ENCODE data around the gene E4F1.
"Not testable (repeated sequence)": the region's sequence is repeated elsewhere in the genome, so short reads cannot be mapped to it uniquely, and the experiment has no call there.

The E4F1 gene

DNA sequence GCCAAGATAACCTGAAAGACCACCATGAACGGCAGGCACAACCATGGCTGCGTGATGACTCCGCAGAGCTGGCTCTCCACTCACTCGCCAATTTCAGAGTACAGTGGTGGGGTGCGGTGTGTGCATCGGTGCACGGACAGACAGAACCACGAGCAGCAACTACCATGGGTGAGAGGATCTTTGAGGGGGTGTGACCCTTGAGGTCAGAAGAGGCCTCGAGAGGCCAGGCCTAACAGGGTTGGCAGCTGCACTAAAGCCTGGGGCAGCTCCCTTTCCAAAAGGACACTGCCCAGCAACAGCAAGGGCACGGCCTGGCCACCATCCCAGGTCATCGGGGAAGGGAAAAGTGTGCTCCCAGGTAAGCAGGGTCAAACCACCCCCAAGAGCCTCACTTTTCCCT lies 29.9 kb downstream of the E4F1 start:
- DNase-seq: no peak
- Histone ChIP-seq H3K79me2 (ENCODE audit: insufficient read depth, low read length) (peaks cover 21% of the 10 kb centered on the region), H3K9me3 (ENCODE audit: insufficient read depth, low read length, severe bottlenecking) (no peaks in the 10 kb centered on the region), H3K36me3 (ENCODE audit: insufficient read depth, low read length) (peaks cover 81% of the 10 kb centered on the region), H3K4me1 (ENCODE audit: insufficient read depth, low read length) (no peaks in the 10 kb centered on the region), H4K20me1 (ENCODE audit: insufficient read depth, low read length) (peaks cover 37% of the 10 kb centered on the region), H2AFZ (ENCODE audit: low read depth, low read length) (no peak overlapping the region), H3K27ac (ENCODE audit: low read length) (no peak overlapping the region), H3K9ac (ENCODE audit: low read depth, low read length) (no peak overlapping the region), H3K27me3 (ENCODE audit: insufficient read depth, low read length, poor library complexity) (no peaks in the 10 kb centered on the region), H3K4me2 (ENCODE audit: insufficient read depth, low read length) (no peak overlapping the region), H3K4me3 (ENCODE audit: low read depth in 1 of 2, low read length in 2 of 2) (no peak overlapping the region)
- TF ChIP-seq, protein P1, sequence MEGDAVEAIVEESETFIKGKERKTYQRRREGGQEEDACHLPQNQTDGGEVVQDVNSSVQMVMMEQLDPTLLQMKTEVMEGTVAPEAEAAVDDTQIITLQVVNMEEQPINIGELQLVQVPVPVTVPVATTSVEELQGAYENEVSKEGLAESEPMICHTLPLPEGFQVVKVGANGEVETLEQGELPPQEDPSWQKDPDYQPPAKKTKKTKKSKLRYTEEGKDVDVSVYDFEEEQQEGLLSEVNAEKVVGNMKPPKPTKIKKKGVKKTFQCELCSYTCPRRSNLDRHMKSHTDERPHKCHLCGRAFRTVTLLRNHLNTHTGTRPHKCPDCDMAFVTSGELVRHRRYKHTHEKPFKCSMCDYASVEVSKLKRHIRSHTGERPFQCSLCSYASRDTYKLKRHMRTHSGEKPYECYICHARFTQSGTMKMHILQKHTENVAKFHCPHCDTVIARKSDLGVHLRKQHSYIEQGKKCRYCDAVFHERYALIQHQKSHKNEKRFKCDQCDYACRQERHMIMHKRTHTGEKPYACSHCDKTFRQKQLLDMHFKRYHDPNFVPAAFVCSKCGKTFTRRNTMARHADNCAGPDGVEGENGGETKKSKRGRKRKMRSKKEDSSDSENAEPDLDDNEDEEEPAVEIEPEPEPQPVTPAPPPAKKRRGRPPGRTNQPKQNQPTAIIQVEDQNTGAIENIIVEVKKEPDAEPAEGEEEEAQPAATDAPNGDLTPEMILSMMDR (IDR thresholded peaks at IDR 0.05; ENCODE audit: borderline replicate concordance, extremely low read depth, low read length, poor library complexity, severe bottlenecking): no peak
- TF ChIP-seq EZH2 (IDR thresholded peaks at IDR 0.05; ENCODE audit: borderline replicate concordance, low read depth, low read length, severe bottlenecking): no peak
- no peak for ATAC-seq (ENCODE audit: insufficient read depth, low read depth)

DNA sequence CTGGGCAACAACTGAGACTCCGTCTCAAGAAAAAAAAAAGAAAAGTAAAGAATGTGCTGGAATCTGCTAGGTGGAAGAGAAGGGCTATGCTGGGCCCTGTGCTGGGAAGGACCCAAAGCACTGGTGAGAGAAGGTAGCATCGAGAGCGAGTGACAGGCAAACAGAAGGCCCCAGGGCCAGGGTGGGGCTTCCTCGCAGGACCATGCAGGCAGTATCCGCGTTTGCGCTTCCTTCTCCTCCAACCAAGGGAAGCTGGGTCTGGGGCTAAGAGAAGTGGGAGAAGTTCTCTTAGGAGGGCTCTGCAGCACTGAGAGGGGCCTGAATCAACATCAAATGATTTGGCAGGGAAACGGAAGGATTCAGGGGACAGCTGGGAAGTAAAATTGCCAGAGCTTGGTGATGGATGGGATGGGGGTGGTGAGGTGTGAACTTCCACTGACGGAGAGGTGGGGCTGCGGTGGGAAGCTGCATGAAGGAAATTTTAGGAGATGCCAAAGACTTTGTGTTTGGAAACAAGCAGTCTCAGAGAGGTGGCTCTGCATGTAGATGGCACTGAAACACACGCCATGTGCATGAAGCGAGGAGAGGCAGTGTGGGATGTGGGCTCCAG lies 33.2 kb downstream of the E4F1 start:
- no peaks in the 10 kb centered on the region for H3K27me3 ChIP-seq (ENCODE audit: insufficient read depth, low read length, poor library complexity)
- H3K36me3 ChIP-seq (ENCODE audit: insufficient read depth, low read length): peaks cover 98% of the 10 kb centered on the region
- no peaks in the 10 kb centered on the region for H3K4me1 ChIP-seq (ENCODE audit: insufficient read depth, low read length)
- no peak overlapping the region for H3K9ac ChIP-seq (ENCODE audit: low read depth, low read length)
- H2AFZ ChIP-seq (ENCODE audit: low read depth, low read length): no peak overlapping the region
- ATAC-seq (ENCODE audit: insufficient read depth, low read depth) (no peak), DNase-seq (no peak)
- H3K4me3 ChIP-seq (ENCODE audit: low read depth in 1 of 2, low read length in 2 of 2): no peak overlapping the region
- H3K4me2 ChIP-seq (ENCODE audit: insufficient read depth, low read length): no peak overlapping the region
- TF ChIP-seq, protein P1 (IDR thresholded peaks at IDR 0.05; ENCODE audit: borderline replicate concordance, extremely low read depth, low read length, poor library complexity, severe bottlenecking): no peak
- no peak for TF ChIP-seq EZH2 (IDR thresholded peaks at IDR 0.05; ENCODE audit: borderline replicate concordance, low read depth, low read length, severe bottlenecking)
- H3K27ac ChIP-seq (ENCODE audit: low read length): no peak overlapping the region
- no peaks in the 10 kb centered on the region for H3K9me3 ChIP-seq (ENCODE audit: insufficient read depth, low read length, severe bottlenecking)
- peaks cover 45% of the 10 kb centered on the region for H4K20me1 ChIP-seq (ENCODE audit: insufficient read depth, low read length)
- H3K79me2 ChIP-seq (ENCODE audit: insufficient read depth, low read length): peaks cover 45% of the 10 kb centered on the region

DNA sequence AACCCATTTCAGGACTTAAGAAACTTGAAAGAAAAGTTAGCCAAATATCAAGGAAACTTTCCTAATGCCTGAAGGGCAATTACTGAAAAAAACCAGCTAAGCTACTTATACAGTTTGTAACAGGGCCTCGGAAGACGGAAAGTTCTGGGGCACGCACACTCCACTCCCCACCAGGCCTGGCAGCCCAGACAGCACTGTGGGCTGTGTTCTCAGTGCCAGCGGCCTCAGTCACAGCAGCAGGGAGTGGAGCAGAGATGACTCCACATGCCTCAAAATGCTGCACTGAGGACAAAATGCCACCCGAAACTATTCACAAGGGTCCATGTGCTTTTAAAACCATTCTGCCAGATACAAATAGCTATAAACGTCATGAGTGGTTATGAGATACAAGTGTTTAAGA lies 34.3 kb downstream of the E4F1 start:
- Histone ChIP-seq H3K4me2 (ENCODE audit: insufficient read depth, low read length) (no peak overlapping the region), H3K36me3 (ENCODE audit: insufficient read depth, low read length) (peaks cover 98% of the 10 kb centered on the region), H3K27ac (ENCODE audit: low read length) (no peak overlapping the region), H3K4me1 (ENCODE audit: insufficient read depth, low read length) (no peaks in the 10 kb centered on the region), H3K9ac (ENCODE audit: low read depth, low read length) (no peak overlapping the region), H3K27me3 (ENCODE audit: insufficient read depth, low read length, poor library complexity) (no peaks in the 10 kb centered on the region), H3K9me3 (ENCODE audit: insufficient read depth, low read length, severe bottlenecking) (no peaks in the 10 kb centered on the region), H3K79me2 (ENCODE audit: insufficient read depth, low read length) (peaks cover 55% of the 10 kb centered on the region), H4K20me1 (ENCODE audit: insufficient read depth, low read length) (peaks cover 46% of the 10 kb centered on the region), H3K4me3 (ENCODE audit: low read depth in 1 of 2, low read length in 2 of 2) (no peak overlapping the region), H2AFZ (ENCODE audit: low read depth, low read length) (no peak overlapping the region)
- no peak for DNase-seq
- TF ChIP-seq EZH2 (IDR thresholded peaks at IDR 0.05; ENCODE audit: borderline replicate concordance, low read depth, low read length, severe bottlenecking): no peak
- TF ChIP-seq, protein P1 (IDR thresholded peaks at IDR 0.05; ENCODE audit: borderline replicate concordance, extremely low read depth, low read length, poor library complexity, severe bottlenecking): no peak
- no peak for ATAC-seq (ENCODE audit: insufficient read depth, low read depth)

DNA sequence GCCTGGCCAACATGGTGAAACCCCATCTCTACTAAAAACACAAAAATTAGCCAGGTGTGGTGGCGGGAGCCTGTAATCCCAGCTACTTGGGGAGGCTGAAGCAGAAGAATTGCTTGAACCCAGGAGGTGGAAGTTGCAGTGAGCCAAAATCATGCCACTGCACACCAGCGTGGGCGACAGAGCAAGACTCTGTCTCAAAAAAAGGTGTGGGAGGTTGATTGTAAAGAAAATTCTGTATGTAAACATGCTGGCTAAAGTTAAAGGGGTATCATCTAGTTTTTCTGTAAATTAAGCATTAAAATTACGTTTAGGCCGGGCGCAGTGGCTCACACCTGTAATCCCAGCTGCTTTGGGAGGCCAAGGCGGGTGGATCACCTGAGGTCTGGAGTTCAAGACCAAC lies 35.1 kb downstream of the E4F1 start:
- not testable (repeated sequence) for DNase-seq; H3K9me3 ChIP-seq (ENCODE audit: insufficient read depth, low read length, severe bottlenecking); H3K27ac ChIP-seq (ENCODE audit: low read length); H3K4me2 ChIP-seq (ENCODE audit: insufficient read depth, low read length); H3K9ac ChIP-seq (ENCODE audit: low read depth, low read length); H2AFZ ChIP-seq (ENCODE audit: low read depth, low read length); H3K4me1 ChIP-seq (ENCODE audit: insufficient read depth, low read length); H3K27me3 ChIP-seq (ENCODE audit: insufficient read depth, low read length, poor library complexity); H3K4me3 ChIP-seq (ENCODE audit: low read depth in 1 of 2, low read length in 2 of 2); ATAC-seq (ENCODE audit: insufficient read depth, low read depth)
- peaks cover 63% of the 10 kb centered on the region for H3K79me2 ChIP-seq (ENCODE audit: insufficient read depth, low read length)
- H3K36me3 ChIP-seq (ENCODE audit: insufficient read depth, low read length): peaks cover 98% of the 10 kb centered on the region
- peaks cover 50% of the 10 kb centered on the region for H4K20me1 ChIP-seq (ENCODE audit: insufficient read depth, low read length)
